Natural killer cell (primary cell): Measurements from ENCODE around the gene METTL16. TPM values are rescaled to one million over a fixed set of nuclear protein-coding genes. Genes with fewer than 3 reads are reported as not detected.

Experiments used
- ATAC-seq, 3 donors: fragments of 150-1000 bp in 2 of 3; fragments of 200-7000 bp in 1 of 3; cut with Tn5 transposase; 1 replicate in 1 of 3; 2 replicates in 2 of 3; pipeline ENCODE4 v1.10.0; 2021; ENCODE audit warnings: mild to moderate bottlenecking in 2 of 3, moderate library complexity in 2 of 3
- DNase-seq, 2 donors: peaks; one replicate each; pipeline versions ENCODE4 v3.0.0 to v3.0.0-alpha.2; 2013 to 2021; ENCODE audit warnings: mixed read lengths in 1 of 2
- H3K27ac ChIP-seq: one replicate; pipeline ENCODE4 v1.5.1; 2013; ENCODE audit warnings: mild to moderate bottlenecking, low read length
- H3K27me3 ChIP-seq: one replicate; pipeline ENCODE4 v1.6.1; 2013; ENCODE audit warnings: low read length; ENCODE audit not compliant: control insufficient read depth, insufficient read depth
- H3K36me3 ChIP-seq: one replicate; pipeline ENCODE4 v1.6.1; 2013; ENCODE audit warnings: low read length; ENCODE audit not compliant: control insufficient read depth, insufficient read depth
- H3K4me1 ChIP-seq: one replicate; pipeline ENCODE4 v1.6.1; 2013; ENCODE audit warnings: low read length; ENCODE audit not compliant: control insufficient read depth, insufficient read depth
- H3K4me3 ChIP-seq: one replicate; pipeline ENCODE4 v1.5.1; 2013; ENCODE audit warnings: low read length
- H3K9me3 ChIP-seq: one replicate; pipeline ENCODE4 v1.6.1; 2013; ENCODE audit warnings: low read length; ENCODE audit not compliant: control insufficient read depth, insufficient read depth
- H3K27ac Mint-ChIP-seq, 2 donors: one replicate each; pipeline ENCODE4 v1.8.0; 2022; ENCODE audit warnings: mild to moderate bottlenecking in 2 of 2, mixed read lengths in 2 of 2, moderate library complexity in 1 of 2
- H3K27me3 Mint-ChIP-seq, 2 donors: one replicate each; pipeline ENCODE4 v1.8.0; 2022; ENCODE audit warnings: low read depth in 2 of 2, mixed read lengths in 2 of 2
- H3K36me3 Mint-ChIP-seq: one replicate; pipeline ENCODE4 v1.8.0; 2022; ENCODE audit warnings: mixed read lengths
- H3K4me1 Mint-ChIP-seq, 2 donors: one replicate each; pipeline ENCODE4 v1.8.0; 2022; ENCODE audit warnings: mixed read lengths in 2 of 2
- H3K4me3 Mint-ChIP-seq: one replicate; pipeline ENCODE4 v1.8.0; 2022; ENCODE audit warnings: mild to moderate bottlenecking, moderate library complexity, mixed read lengths
- H3K9me3 Mint-ChIP-seq, 2 donors: one replicate each; pipeline ENCODE4 v1.8.0; 2022; ENCODE audit warnings: mixed read lengths in 2 of 2
- WGBS: methylation state at CpG from one replicate; pipeline ENCODE4 v1.1.7; 2013; ENCODE audit warnings: missing lambda C conversion rate; ENCODE audit not compliant: insufficient coverage; 5-methylcytosine and 5-hydroxymethylcytosine counted together
- intact Hi-C: fragments of 100-400 bp; cut with micrococcal nuclease; formaldehyde crosslinking; loops from one replicate; pipeline ENCODE4 v1.14.2; 2022
- total RNA-seq, 4 donors: library from RNA; stranded (reverse); fragments of 120-200 nt in 1 of 4; gene quantifications; one replicate each; pipeline versions ENCODE4 v1.2.3 to v1.2.4, GENCODE V29; 2013 to 2022
- TF ChIP-seq, protein P1 (sequence below): fragments of 200-600 bp; IDR thresholded peaks from one replicate; pipeline ENCODE4 v1.8.0; 2022; ENCODE audit warnings: antibody characterized with exemption

Gene METTL16
- total RNA-seq, 3 donors from 2014 or later (not counting 1 experiment from before 2014, with no cell fraction given): 27.9 to 36.9 (median 32.0) TPM

DNA sequence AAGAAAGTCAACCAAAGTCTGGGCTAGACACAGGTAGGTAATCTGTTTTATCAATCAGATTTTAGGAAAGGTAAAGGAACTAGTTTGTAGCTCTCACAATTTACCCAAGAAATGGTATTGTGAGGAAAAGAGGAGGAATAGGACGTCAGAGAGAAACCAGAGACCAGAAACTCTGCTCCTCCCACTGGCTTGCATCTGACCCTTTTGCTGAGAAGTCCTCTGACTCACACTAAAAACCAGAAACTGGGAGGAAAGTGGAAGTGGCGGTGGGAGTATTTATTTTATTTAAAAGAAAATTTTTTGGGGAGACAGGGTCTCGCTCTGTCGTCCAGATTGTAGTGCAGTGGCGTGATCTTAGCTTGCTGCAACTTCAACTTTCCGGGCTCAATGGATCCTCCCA is 72.9 kb downstream of the METTL16 start:
- Mint-ChIP-seq H3K27ac (no peak overlapping the region), H3K4me3 (no peak overlapping the region), H3K4me1 (peaks cover 0 to 7% of the 10 kb centered on the region in 2 donors), H3K9me3 (no peaks in the 10 kb centered on the region), H3K27me3 (no peaks in the 10 kb centered on the region), H3K36me3 (peaks cover 5% of the 10 kb centered on the region)
- H3K36me3 ChIP-seq: peaks cover 43% of the 10 kb centered on the region
- no peak overlapping the region for H3K4me3 ChIP-seq
- ATAC-seq: no peak
- no peak for DNase-seq
- TF ChIP-seq, protein P1, sequence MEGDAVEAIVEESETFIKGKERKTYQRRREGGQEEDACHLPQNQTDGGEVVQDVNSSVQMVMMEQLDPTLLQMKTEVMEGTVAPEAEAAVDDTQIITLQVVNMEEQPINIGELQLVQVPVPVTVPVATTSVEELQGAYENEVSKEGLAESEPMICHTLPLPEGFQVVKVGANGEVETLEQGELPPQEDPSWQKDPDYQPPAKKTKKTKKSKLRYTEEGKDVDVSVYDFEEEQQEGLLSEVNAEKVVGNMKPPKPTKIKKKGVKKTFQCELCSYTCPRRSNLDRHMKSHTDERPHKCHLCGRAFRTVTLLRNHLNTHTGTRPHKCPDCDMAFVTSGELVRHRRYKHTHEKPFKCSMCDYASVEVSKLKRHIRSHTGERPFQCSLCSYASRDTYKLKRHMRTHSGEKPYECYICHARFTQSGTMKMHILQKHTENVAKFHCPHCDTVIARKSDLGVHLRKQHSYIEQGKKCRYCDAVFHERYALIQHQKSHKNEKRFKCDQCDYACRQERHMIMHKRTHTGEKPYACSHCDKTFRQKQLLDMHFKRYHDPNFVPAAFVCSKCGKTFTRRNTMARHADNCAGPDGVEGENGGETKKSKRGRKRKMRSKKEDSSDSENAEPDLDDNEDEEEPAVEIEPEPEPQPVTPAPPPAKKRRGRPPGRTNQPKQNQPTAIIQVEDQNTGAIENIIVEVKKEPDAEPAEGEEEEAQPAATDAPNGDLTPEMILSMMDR: no peak
- no peaks in the 10 kb centered on the region for H3K9me3 ChIP-seq
- no peak overlapping the region for H3K27ac ChIP-seq
- no peaks in the 10 kb centered on the region for H3K27me3 ChIP-seq
- intact Hi-C loops: no loop called here
- 97% methylated on average over 5 of the region's 6 CpGs for WGBS
- peaks cover 4% of the 10 kb centered on the region for H3K4me1 ChIP-seq

DNA sequence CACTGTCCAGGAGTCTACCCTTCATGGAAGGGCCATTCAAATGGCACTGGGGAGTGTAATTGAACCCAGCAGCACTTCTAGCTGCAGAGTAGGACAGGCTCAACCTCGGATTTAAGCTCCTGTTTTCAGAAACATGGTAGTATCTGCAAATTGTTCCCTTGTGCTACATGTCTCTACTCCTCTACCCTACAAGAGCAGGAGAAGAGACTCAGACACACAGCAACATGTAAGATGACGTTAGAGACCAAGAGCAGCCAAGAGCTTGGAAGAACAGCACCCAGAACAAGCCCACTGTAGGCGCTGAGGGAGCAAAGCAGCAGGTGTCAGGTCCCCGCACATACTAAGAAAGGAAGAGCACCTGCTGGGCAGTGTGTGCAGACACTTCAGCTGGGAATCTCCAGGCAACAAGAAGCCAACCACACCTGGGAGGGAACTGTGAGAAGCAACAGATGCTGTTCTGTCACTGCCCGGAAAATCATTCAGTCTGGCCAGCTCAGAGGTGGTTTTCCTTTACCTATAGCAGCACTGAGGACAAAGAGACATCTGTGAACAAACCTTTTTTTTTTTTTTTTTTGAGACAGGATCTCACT is 75.3 kb downstream of the METTL16 start:
- DNase-seq (no peak), ATAC-seq (no peak)
- H3K36me3 Mint-ChIP-seq: peaks cover 5% of the 10 kb centered on the region
- H3K27ac Mint-ChIP-seq: peak overlapping the region in 1 of 2 donors; percentile 22
- peaks cover 54% of the 10 kb centered on the region for H3K36me3 ChIP-seq
- H3K27ac ChIP-seq: no peak overlapping the region
- intact Hi-C loops: no loop called here
- H3K4me1 ChIP-seq: peaks cover 4% of the 10 kb centered on the region
- TF ChIP-seq, protein P1: no peak
- no peaks in the 10 kb centered on the region for H3K9me3 ChIP-seq
- H3K27me3 Mint-ChIP-seq: no peaks in the 10 kb centered on the region
- 96% methylated on average over 5 of the region's 5 CpGs for WGBS
- H3K4me1 Mint-ChIP-seq: peaks cover 0 to 7% of the 10 kb centered on the region in 2 donors
- H3K4me3 Mint-ChIP-seq: no peak overlapping the region
- H3K9me3 Mint-ChIP-seq: no peaks in the 10 kb centered on the region
- H3K4me3 ChIP-seq: no peak overlapping the region
- no peaks in the 10 kb centered on the region for H3K27me3 ChIP-seq

GRCh38 chr17:2435862-2436261 is 75.8 kb downstream of the METTL16 start:
- peaks cover 50% of the 10 kb centered on the region for H3K36me3 ChIP-seq

More at GRCh38 chr17:2435862-2436261, 75.8 kb downstream of the METTL16 start:
- Histone ChIP-seq H3K4me1 (peaks cover 4% of the 10 kb centered on the region), H3K9me3 (no peaks in the 10 kb centered on the region), H3K4me3 (no peak overlapping the region), H3K27ac (no peak overlapping the region), H3K27me3 (no peaks in the 10 kb centered on the region)
- 96% methylated on average over 9 of the region's 9 CpGs for WGBS
- DNase-seq (no peak), ATAC-seq (no peak)
- Mint-ChIP-seq H3K9me3 (no peaks in the 10 kb centered on the region), H3K27me3 (no peaks in the 10 kb centered on the region), H3K4me3 (no peak overlapping the region), H3K27ac (peak overlapping the region in 1 of 2 donors; percentile 22), H3K36me3 (peaks cover 5% of the 10 kb centered on the region), H3K4me1 (peaks cover 0 to 7% of the 10 kb centered on the region in 2 donors)
- intact Hi-C loops: no loop called here
- TF ChIP-seq, protein P1: no peak
